ENCODE data around the gene DCTN1. TPM values are rescaled to one million over a fixed set of nuclear protein-coding genes. Genes with fewer than 3 reads are reported as not detected.
A peak's percentile ranks its signal among the peaks of the same experiment; 100 is the strongest.

The DCTN1 gene
- total RNA-seq, 1 donor = 153 TPM

DNA sequence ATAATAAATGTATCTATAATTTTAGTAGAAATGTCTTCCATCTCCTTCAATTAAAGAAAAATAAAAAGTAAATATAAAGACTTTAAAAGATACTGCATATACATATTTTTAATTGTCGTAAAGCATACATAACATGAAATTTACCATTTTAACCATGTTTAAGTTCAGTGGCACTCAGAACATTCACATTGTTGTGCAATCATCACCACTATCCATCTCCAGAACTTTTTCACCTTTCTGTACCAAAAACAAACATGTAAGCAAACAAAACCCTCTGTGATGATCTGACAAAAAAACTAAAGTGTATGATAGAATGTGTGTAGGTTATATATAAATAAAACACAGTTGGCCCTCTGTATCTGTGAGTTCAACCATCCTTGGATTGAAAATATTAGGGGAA is 13.4 kb upstream of the DCTN1 start:
- no peak overlapping the region for H3K4me3 ChIP-seq (ENCODE audit: low read depth, low read length)
- DNase-seq (ENCODE audit: low read depth) = no peak
- TF ChIP-seq, protein P1, sequence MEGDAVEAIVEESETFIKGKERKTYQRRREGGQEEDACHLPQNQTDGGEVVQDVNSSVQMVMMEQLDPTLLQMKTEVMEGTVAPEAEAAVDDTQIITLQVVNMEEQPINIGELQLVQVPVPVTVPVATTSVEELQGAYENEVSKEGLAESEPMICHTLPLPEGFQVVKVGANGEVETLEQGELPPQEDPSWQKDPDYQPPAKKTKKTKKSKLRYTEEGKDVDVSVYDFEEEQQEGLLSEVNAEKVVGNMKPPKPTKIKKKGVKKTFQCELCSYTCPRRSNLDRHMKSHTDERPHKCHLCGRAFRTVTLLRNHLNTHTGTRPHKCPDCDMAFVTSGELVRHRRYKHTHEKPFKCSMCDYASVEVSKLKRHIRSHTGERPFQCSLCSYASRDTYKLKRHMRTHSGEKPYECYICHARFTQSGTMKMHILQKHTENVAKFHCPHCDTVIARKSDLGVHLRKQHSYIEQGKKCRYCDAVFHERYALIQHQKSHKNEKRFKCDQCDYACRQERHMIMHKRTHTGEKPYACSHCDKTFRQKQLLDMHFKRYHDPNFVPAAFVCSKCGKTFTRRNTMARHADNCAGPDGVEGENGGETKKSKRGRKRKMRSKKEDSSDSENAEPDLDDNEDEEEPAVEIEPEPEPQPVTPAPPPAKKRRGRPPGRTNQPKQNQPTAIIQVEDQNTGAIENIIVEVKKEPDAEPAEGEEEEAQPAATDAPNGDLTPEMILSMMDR (IDR thresholded peaks at IDR 0.05; ENCODE audit: insufficient read depth, low read depth, low read length) = no peak

- no peak for DNase-seq (ENCODE audit: low read depth)
- peak overlapping the region; percentile 88 for H3K4me3 ChIP-seq (ENCODE audit: low read depth, low read length)
- TF ChIP-seq, protein P1 (IDR thresholded peaks at IDR 0.05; ENCODE audit: insufficient read depth, low read depth, low read length) = no peak
These were observed 12.3 kb upstream of the DCTN1 start for GRCh38 chr2:74392449-74392743.

DNA sequence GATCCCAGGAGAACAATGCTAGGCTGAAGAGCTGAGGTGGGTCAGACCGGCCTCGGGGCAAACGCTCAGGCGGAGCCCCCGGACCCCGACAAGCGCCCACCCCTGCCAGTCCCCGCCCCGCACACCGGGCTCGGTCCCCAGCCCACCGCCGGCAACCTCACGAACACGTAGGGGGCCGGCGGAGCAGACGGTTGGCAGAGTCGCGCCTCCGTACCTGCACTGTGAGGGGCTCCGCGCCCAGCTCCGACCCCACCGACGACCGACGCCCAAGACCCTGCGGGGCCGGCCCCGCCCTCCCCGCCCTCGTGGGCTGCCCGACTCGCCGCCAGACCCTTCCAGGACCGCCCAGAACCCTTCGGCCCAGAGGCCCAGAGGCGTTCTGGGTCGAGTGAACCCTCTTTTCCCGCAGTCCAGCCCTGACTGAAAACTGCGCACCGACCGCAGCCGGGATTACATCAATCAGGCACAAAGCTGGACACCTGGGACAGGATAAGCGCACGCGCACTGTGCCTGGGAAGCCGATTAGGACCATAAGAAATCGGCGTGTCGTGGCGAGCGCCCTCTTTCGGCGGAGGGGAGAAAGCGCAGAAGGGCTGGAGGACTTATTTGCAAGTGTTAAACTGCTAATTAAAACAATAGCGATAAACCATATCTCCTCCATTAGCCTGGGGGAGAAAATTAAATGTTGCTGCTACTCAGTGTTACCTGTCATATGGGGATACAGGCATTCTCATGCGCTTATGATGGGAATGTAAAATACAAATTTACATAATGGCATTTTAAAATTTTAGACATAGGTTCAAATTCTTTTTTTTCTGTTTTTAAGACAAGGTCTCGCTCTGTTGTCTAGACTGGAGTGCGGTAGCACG is 11.7 kb upstream of the DCTN1 start:
- peak overlapping the region; percentile 88 for H3K4me3 ChIP-seq (ENCODE audit: low read depth, low read length)
- DNase-seq (ENCODE audit: low read depth) = peak; percentile 93
- TF ChIP-seq, protein P1 (IDR thresholded peaks at IDR 0.05; ENCODE audit: insufficient read depth, low read depth, low read length) = peak; percentile 96

DNA sequence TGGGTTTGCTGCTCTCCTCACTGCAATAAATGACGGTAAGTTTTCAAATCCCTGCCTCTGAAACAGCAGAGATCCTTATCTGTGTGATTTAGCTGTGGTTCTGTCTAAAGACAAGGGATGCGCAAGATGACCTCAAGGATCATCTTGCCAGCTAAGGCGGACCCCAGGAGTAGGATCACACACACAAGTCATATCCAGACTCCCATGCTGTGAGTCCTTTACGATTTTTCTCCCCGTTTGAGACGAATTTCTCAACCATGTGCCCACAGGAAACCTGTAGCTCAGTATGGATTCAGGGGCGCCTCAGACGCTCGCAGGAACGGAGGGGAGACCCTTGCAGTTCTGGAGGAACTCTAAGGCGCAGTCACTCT is 11.1 kb upstream of the DCTN1 start:
- TF ChIP-seq, protein P1 (IDR thresholded peaks at IDR 0.05; ENCODE audit: insufficient read depth, low read depth, low read length) = no peak
- H3K4me3 ChIP-seq (ENCODE audit: low read depth, low read length) = peak overlapping the region; percentile 88
- peak; percentile 32 for DNase-seq (ENCODE audit: low read depth)

DNA sequence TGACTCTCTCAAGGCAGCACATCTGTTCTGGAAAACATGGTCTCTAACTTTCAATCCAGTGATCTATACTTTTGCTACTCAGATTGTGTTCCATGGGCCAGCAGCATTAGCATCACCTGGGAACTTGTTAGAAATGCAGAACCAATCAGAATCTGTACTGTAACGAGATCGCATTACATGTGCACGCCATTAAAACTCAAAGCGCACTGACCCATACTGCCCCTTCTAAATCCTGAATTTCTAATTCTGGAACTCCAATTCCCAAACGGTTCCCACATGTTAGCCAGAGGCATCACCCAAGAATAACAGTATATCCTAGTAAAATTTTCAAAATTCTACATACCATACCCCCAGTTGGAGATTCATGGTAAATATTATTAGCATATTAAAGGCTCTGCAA is 10.5 kb upstream of the DCTN1 start:
- peak overlapping the region; percentile 88 for H3K4me3 ChIP-seq (ENCODE audit: low read depth, low read length)
- DNase-seq (ENCODE audit: low read depth) = no peak
- TF ChIP-seq, protein P1 (IDR thresholded peaks at IDR 0.05; ENCODE audit: insufficient read depth, low read depth, low read length) = no peak

DNA sequence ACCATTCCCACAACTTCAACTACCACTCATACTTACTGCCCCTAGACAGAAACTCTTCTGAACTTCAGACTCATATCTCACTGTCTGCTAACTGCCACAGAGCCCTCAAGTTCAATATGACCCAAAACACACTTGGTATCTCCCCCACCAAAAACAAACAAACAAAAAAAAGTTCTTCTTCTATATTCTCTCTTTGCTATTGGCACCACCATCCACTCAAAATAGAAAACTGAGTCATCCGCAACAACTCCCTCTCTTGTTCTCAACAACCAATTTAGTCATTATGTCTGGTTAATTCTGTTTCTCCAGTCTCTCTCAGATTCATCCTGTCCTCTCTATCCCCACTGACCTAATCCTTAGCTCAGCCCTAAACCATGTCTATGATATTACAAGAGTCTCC is 7.2 kb upstream of the DCTN1 start:
- no peak overlapping the region for H3K4me3 ChIP-seq (ENCODE audit: low read depth, low read length)
- DNase-seq (ENCODE audit: low read depth) = no peak
- TF ChIP-seq, protein P1 (IDR thresholded peaks at IDR 0.05; ENCODE audit: insufficient read depth, low read depth, low read length) = no peak

DNA sequence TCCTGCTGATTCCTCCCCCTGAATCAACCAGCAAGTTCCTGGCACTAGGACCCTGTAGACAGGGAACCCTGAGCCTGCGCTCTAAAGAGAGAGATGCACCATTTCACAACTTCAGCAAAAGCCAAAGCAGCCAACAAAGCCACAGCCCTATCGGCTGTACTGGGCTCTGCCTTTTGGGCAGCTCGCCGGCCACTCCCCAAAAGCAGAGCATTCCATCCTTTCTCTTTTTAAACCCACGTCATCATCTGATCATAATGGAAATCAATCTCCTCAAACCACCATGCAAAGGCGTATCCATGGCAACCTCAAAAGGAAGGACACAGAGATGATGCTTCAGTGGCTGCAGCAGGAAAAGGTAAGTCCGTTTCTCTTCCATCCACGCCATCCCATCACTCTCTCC is 5.3 kb upstream of the DCTN1 start:
- TF ChIP-seq, protein P1 (IDR thresholded peaks at IDR 0.05; ENCODE audit: insufficient read depth, low read depth, low read length) = no peak
- H3K4me3 ChIP-seq (ENCODE audit: low read depth, low read length) = no peak overlapping the region
- peak; percentile 8 for DNase-seq (ENCODE audit: low read depth)
